HepG2 (cell line): ENCODE data around the gene IL1RL2. TPM values are rescaled to one million over a fixed set of nuclear protein-coding genes. Genes with fewer than 3 reads are reported as not detected.

Experiments used
- ARHGAP35 ChIP-seq: sonication (generic); formaldehyde crosslinking; IDR thresholded peaks from 2 replicates; pipeline ENCODE4 v1.9.0; 2022; ENCODE audit warnings: mild to moderate bottlenecking, inconsistent platforms, moderate library complexity, missing genetic modification reagents, borderline replicate concordance
- FOXP4 ChIP-seq: sonication (generic); formaldehyde crosslinking; IDR thresholded peaks from 2 replicates; pipeline ENCODE4 v1.4.0; 2020; ENCODE audit warnings: missing genetic modification reagents
- GPBP1L1 ChIP-seq: sonication (generic); formaldehyde crosslinking; IDR thresholded peaks from 2 replicates; pipeline ENCODE4 v1.5.0; 2020; ENCODE audit warnings: mild to moderate bottlenecking, missing genetic modification reagents
- HMGA1 ChIP-seq: sonication (generic); formaldehyde crosslinking; conservative IDR thresholded peaks from 2 replicates; pipeline ENCODE4 v1.4.0; 2020; ENCODE audit warnings: missing genetic modification reagents
- HOMEZ ChIP-seq: IDR thresholded peaks from 2 replicates; pipeline ENCODE4 v1.6.1; 2016; ENCODE audit warnings: low read depth
- IRF9 ChIP-seq: sonication (generic); formaldehyde crosslinking; IDR thresholded peaks from 2 replicates; pipeline ENCODE4 v1.8.0; 2022; ENCODE audit warnings: missing genetic modification reagents, mild to moderate bottlenecking, borderline replicate concordance
- LCORL ChIP-seq, 2 experiments: fragments of 450-650 bp in 1 of 2; sonication (generic) in 1 of 2; formaldehyde crosslinking in 1 of 2; IDR thresholded peaks; 2 replicates each; pipeline versions ENCODE4 v1.5.0 to v1.6.1; 2017 to 2020; ENCODE audit warnings: antibody characterized with exemption in 1 of 2, missing genetic modification reagents in 1 of 2
- RBM22 ChIP-seq: fragments of 200-400 bp; formaldehyde crosslinking; optimal IDR thresholded peaks from 2 replicates; pipeline ENCODE3; 2017; ENCODE audit warnings: mild to moderate bottlenecking, low read length, moderate library complexity
- SOX5 ChIP-seq: IDR thresholded peaks from 2 replicates; pipeline ENCODE4 v1.6.1; 2016; ENCODE audit warnings: borderline replicate concordance
- SRSF9 ChIP-seq: fragments of 200-400 bp; formaldehyde crosslinking; IDR thresholded peaks from 2 replicates; pipeline ENCODE4 v1.6.1; 2018; ENCODE audit warnings: borderline replicate concordance, mild to moderate bottlenecking, low read depth, low read length; ENCODE audit not compliant: insufficient read depth, poor library complexity, severe bottlenecking
- TARDBP ChIP-seq: sonication (generic); formaldehyde crosslinking; IDR thresholded peaks from 2 replicates; pipeline ENCODE4 v1.8.0; 2022; ENCODE audit warnings: mild to moderate bottlenecking, missing genetic modification reagents
- ZNF3 ChIP-seq: IDR thresholded peaks from 2 replicates; pipeline ENCODE4 v1.7.0; 2017; ENCODE audit warnings: inconsistent platforms
- ZNF597 ChIP-seq: sonication (generic); formaldehyde crosslinking; IDR thresholded peaks from 2 replicates; pipeline ENCODE4 v1.5.0; 2020; ENCODE audit warnings: missing genetic modification reagents
- ZNF609 ChIP-seq: sonication (generic); formaldehyde crosslinking; IDR thresholded peaks from 2 replicates; pipeline ENCODE4 v1.4.0; 2020; ENCODE audit warnings: mild to moderate bottlenecking, missing genetic modification reagents, borderline replicate concordance
- ZNF616 ChIP-seq: sonication (generic); formaldehyde crosslinking; IDR thresholded peaks from 2 replicates; pipeline ENCODE4 v1.5.0; 2020; ENCODE audit warnings: low read depth, mild to moderate bottlenecking, missing genetic modification reagents
- polyA plus RNA-seq, 8 experiments: library from polyadenylated mRNA; depleted of rRNA in 3 of 8; stranded (reverse) in 7 of 8; unstranded in 1 of 8; fragments of >200 nt; fragmentation: Illumina TruSeq in 4 of 8; extraction: Trizol in 4 of 8; gene quantifications; 2 replicates each; pipeline versions ENCODE4 v1.2.1 to v1.2.3, GENCODE V29; 2011 to 2016; ENCODE audit warnings: low read depth in 4 of 8, missing spikeins in 1 of 8, mixed read lengths in 1 of 8; ENCODE audit not compliant: insufficient read depth in 1 of 8
- total RNA-seq, 5 experiments: library from RNA; depleted of rRNA; stranded (reverse); fragments of >200 nt; fragmentation: Illumina TruSeq; extraction: Trizol; gene quantifications; 2 replicates each; pipeline ENCODE4 v1.2.3, GENCODE V29; 2016; ENCODE audit warnings: low read depth in 1 of 5

The IL1RL2 gene
- total and polyA plus RNA-seq, 2 of the 13 experiments (the other 11 are each of a cell fraction or from before 2014, with no cell fraction given), result 0.03 TPM; not detected in 1

- no peak for TF ChIP-seq FOXP4
- no peak for TF ChIP-seq HOMEZ (CRISPR knock-in tag)
- no peak for TF ChIP-seq ZNF3 (CRISPR knock-in tag)
- no peak for TF ChIP-seq RBM22
- peak; percentile 38; the same call in 1 of the 2 replicates for TF ChIP-seq ARHGAP35 (CRISPR knock-in tag)
- TF ChIP-seq SOX5 (CRISPR knock-in tag), result no peak
- TF ChIP-seq GPBP1L1 (CRISPR knock-in tag), result no peak
- TF ChIP-seq TARDBP (CRISPR knock-in tag), result no peak
- no peak for TF ChIP-seq LCORL (IDR thresholded peaks at IDR 0.05)
- no peak for TF ChIP-seq LCORL (CRISPR knock-in tag; IDR thresholded peaks at IDR 0.05)
- TF ChIP-seq ZNF609 (CRISPR knock-in tag), result no peak
- TF ChIP-seq SRSF9, result no peak
- TF ChIP-seq ZNF616 (CRISPR knock-in tag), result peak; percentile 61; the same call in 1 of the 2 replicates
- 0 out of 2 replicates have a peak, but pooled peaks have one; percentile 39 for TF ChIP-seq IRF9 (CRISPR knock-in tag)
- TF ChIP-seq ZNF597, result no peak
- no peak for TF ChIP-seq HMGA1
These were observed 44.6 kb upstream of the IL1RL2 start, which contains the start of gene IL1R1 (continued) for GRCh38 chr2:102141970-102142828.
